Measurements from ENCODE around the gene GCA. TPM values are rescaled to one million over a fixed set of nuclear protein-coding genes. Genes with fewer than 3 reads are reported as not detected.

The GCA gene
- total and polyA plus RNA-seq, 2 of the 8 experiments (the other 6 are each of a cell fraction or from before 2014, with no cell fraction given): 37.4 to 42.0 TPM

GRCh38 chr2:162317861-162318327, 26.0 kb upstream of the GCA start:
- Histone ChIP-seq H2BK12ac (ENCODE audit: low read depth, low read length) (0 out of 2 replicates have a peak overlapping the region, but pooled peaks have one; percentile 45), H3K23me2 (ENCODE audit: low read depth, low read length) (peaks cover 4% of the 10 kb centered on the region; the same call in 1 of the 2 replicates), H4K8ac (ENCODE audit: extremely low read depth, insufficient read depth, low read length) (no peak overlapping the region; the same call in 1 of the 2 replicates), H3K27ac (ENCODE audit: low read depth, low read length) (no peak overlapping the region), H3K9ac (replicated peaks in 1 of 4; ENCODE audit: extremely low read depth in 1 of 4, low read depth in 3 of 4, low read length in 3 of 4) (peak overlapping the region in 2 of 4 experiments; percentile 14 to 35; a peak in 1 of 7 replicates), H4K91ac (replicated peaks; ENCODE audit: insufficient read length, low read length) (peak overlapping the region; percentile 52), H3K4ac (replicated peaks; ENCODE audit: insufficient read length, low read depth, low read length) (no peak overlapping the region), H4K20me1 (replicated peaks in 1 of 2; ENCODE audit: control insufficient read depth in 1 of 2, insufficient read depth in 2 of 2, low read length in 2 of 2) (no peaks in the 10 kb centered on the region), H3K4me1 (replicated peaks in 1 of 4; ENCODE audit: control insufficient read depth in 3 of 4, insufficient read depth in 4 of 4, low read length in 3 of 4) (peaks cover 0 to 8% (median 2%) of the 10 kb centered on the region in 4 experiments; a peak in 3 of 7 replicates), H3K79me1 (ENCODE audit: low read depth, low read length) (no peaks in the 10 kb centered on the region), H3K18ac (ENCODE audit: extremely low read depth, low read length) (peak overlapping the region; percentile 55; the same call in 1 of the 2 replicates), H3K9me3 (ENCODE audit: insufficient read depth in 2 of 2, low read depth in 1 of 2, low read length in 1 of 2) (no peaks in the 10 kb centered on the region), H2BK15ac (ENCODE audit: low read length) (no peak overlapping the region; the same call in 1 of the 2 replicates), H3K14ac (ENCODE audit: insufficient read length) (no peak overlapping the region), H4K5ac (ENCODE audit: insufficient read length, low read depth, low read length) (no peak overlapping the region), H2AK5ac (ENCODE audit: low read depth, low read length) (no peak overlapping the region), H2BK20ac (ENCODE audit: low read length) (peak overlapping the region; percentile 25; the same call in 1 of the 2 replicates), H3K79me2 (ENCODE audit: control insufficient read depth in 1 of 2, insufficient read depth in 2 of 2, low read length in 2 of 2) (no peaks in the 10 kb centered on the region), H3K4me2 (ENCODE audit: insufficient read depth in 1 of 2, low read depth in 2 of 2, low read length in 2 of 2) (peak overlapping the region; percentile 77 to 81), H2BK5ac (ENCODE audit: low read depth, low read length) (no peak overlapping the region), H3K36me3 (ENCODE audit: control insufficient read depth in 2 of 4, insufficient read depth in 4 of 4, low read length in 3 of 4) (no peaks in the 10 kb centered on the region), H3K27me3 (replicated peaks in 1 of 4; ENCODE audit: control insufficient read depth in 3 of 4, extremely low read depth in 1 of 4, insufficient read depth in 3 of 4, low read length in 3 of 4) (peaks cover 0 to 12% (median 6%) of the 10 kb centered on the region in 4 experiments; a peak in 5 of 7 replicates), H2BK120ac (replicated peaks; ENCODE audit: low read depth, low read length) (no peak overlapping the region), H3K23ac (ENCODE audit: insufficient read length) (no peak overlapping the region), H3K56ac (replicated peaks; ENCODE audit: insufficient read length, low read depth, low read length) (no peak overlapping the region), H2AFZ (ENCODE audit: low read length) (peak overlapping the region; percentile 100), H3K4me3 (ENCODE audit: extremely low read depth in 1 of 4, insufficient read depth in 2 of 4, low read depth in 3 of 4, low read length in 4 of 4) (peak overlapping the region; percentile 50 to 74 (median 64))
- 72% methylated on average over 16 of the region's 16 CpGs; no CpG with 5 or more reads in 1 of the 2 experiments for WGBS, 2 experiments (ENCODE audit: extremely low coverage in 1 of 2, insufficient coverage in 1 of 2, insufficient read length in 1 of 2, insufficient replicate concordance in 2 of 2, low coverage in 1 of 2, low lambda C conversion rate in 2 of 2, missing lambda C conversion rate in 1 of 2)
- TF ChIP-seq PHF8 (conservative IDR thresholded peaks at IDR 0.05; ENCODE audit: low read depth, low read length) (0 out of 2 replicates have a peak, but pooled peaks have one; percentile 29), HDAC6 (IDR thresholded peaks at IDR 0.05; ENCODE audit: low read depth, low read length) (no peak), TBP (IDR thresholded peaks at IDR 0.05; ENCODE audit: low read depth, low read length) (no peak)
- ChIA-PET POLR2A (ENCODE audit: partially characterized antibody) (no interaction called here), CTCF (ENCODE audit: partially characterized antibody) (interaction anchor here (1.8 to 4.3 kb wide), 5 partner anchors 9 to 19 kb away, joined by 6 to 30 read pairs (median 20); no protein-coding TSS in a partner anchor)
- no peak for DNase-seq (ENCODE audit: low read depth in 1 of 2, low spot score in 2 of 2)
- no peak for FAIRE-seq

Data from H1 (cell line).